Bronchial epithelial cell (primary cell): Measurements from ENCODE around the gene ADCY3. TPM values are rescaled to one million over a fixed set of nuclear protein-coding genes. Genes with fewer than 3 reads are reported as not detected.

Source experiments
- DNase-seq: peaks from one replicate; pipeline ENCODE4 v3.0.0-alpha.2; 2010; ENCODE audit warnings: low read depth
- FAIRE-seq: peaks from 2 replicates; lab custom pipeline; 2011; peaks lifted over from hg19 to GRCh38; lab: Jason Lieb, UNC
- H3K27me3 ChIP-seq: 2 replicates; pipeline ENCODE4 v1.5.1; 2011; ENCODE audit warnings: low read length; ENCODE audit not compliant: control insufficient read depth, insufficient read depth
- H3K36me3 ChIP-seq: 2 replicates; pipeline ENCODE4 v1.5.1; 2011; ENCODE audit warnings: low read length; ENCODE audit not compliant: control insufficient read depth, insufficient read depth
- H3K4me3 ChIP-seq: 2 replicates; pipeline ENCODE4 v1.5.1; 2011; ENCODE audit warnings: mild to moderate bottlenecking, low read depth, low read length, control low read depth
- total RNA-seq: library from RNA; depleted of rRNA; stranded (reverse); fragments of >200 nt; gene quantifications from 2 replicates; pipeline ENCODE4 v1.2.1, GENCODE V29; 2014
- TF ChIP-seq, protein P1 (sequence below): IDR thresholded peaks from 2 replicates; pipeline ENCODE4 v1.5.1; 2011; ENCODE audit warnings: mild to moderate bottlenecking, moderate library complexity, low read length, control low read depth, inconsistent platforms; ENCODE audit not compliant: insufficient read depth, severe bottlenecking

ADCY3 gene
- 31.1 and 36.0 TPM in 2 replicates for total RNA-seq

GRCh38 chr2:24920098-24920808 is at the start of gene ADCY3:
TSS of gene ADCY3 (minus strand) at chr2:24920237. CDS start at chr2:24918987, 1,250 bp downstream.
- no peak for FAIRE-seq
- Histone ChIP-seq H3K4me3 (peak within 1 kb of the TSS; percentile 54), H3K36me3 (peaks cover 9% of the 10 kb centered on the region), H3K27me3 (no peaks in the 10 kb centered on the region)
- no peak for DNase-seq
- TF ChIP-seq, protein P1, sequence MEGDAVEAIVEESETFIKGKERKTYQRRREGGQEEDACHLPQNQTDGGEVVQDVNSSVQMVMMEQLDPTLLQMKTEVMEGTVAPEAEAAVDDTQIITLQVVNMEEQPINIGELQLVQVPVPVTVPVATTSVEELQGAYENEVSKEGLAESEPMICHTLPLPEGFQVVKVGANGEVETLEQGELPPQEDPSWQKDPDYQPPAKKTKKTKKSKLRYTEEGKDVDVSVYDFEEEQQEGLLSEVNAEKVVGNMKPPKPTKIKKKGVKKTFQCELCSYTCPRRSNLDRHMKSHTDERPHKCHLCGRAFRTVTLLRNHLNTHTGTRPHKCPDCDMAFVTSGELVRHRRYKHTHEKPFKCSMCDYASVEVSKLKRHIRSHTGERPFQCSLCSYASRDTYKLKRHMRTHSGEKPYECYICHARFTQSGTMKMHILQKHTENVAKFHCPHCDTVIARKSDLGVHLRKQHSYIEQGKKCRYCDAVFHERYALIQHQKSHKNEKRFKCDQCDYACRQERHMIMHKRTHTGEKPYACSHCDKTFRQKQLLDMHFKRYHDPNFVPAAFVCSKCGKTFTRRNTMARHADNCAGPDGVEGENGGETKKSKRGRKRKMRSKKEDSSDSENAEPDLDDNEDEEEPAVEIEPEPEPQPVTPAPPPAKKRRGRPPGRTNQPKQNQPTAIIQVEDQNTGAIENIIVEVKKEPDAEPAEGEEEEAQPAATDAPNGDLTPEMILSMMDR, result no peak

GRCh38 chr2:24969784-24970183 is 49.7 kb upstream of the ADCY3 start:
- FAIRE-seq, result no peak
- Histone ChIP-seq H3K4me3 (no peak overlapping the region), H3K36me3 (peaks cover 1% of the 10 kb centered on the region), H3K27me3 (no peaks in the 10 kb centered on the region)
- no peak for DNase-seq
- TF ChIP-seq, protein P1, result no peak

GRCh38 chr2:24961903-24962302 is 41.9 kb upstream of the ADCY3 start:
- H3K36me3 ChIP-seq, result peaks cover 3% of the 10 kb centered on the region
- no peak overlapping the region for H3K4me3 ChIP-seq
- H3K27me3 ChIP-seq, result no peaks in the 10 kb centered on the region
- FAIRE-seq (no peak), DNase-seq (no peak)
- TF ChIP-seq, protein P1, result no peak

GRCh38 chr2:24959761-24960160 is 39.7 kb upstream of the ADCY3 start:
- no peak for FAIRE-seq
- TF ChIP-seq, protein P1, result no peak
- H3K36me3 ChIP-seq, result peaks cover 7% of the 10 kb centered on the region

GRCh38 chr2:24958411-24958935 is 38.4 kb upstream of the ADCY3 start:
- Histone ChIP-seq H3K36me3 (peaks cover 7% of the 10 kb centered on the region), H3K4me3 (no peak overlapping the region), H3K27me3 (no peaks in the 10 kb centered on the region)
- DNase-seq, result no peak
- TF ChIP-seq, protein P1, result no peak
- FAIRE-seq, result no peak

More at GRCh38 chr2:24959761-24960160, 39.7 kb upstream of the ADCY3 start:
- Histone ChIP-seq H3K27me3 (no peaks in the 10 kb centered on the region), H3K4me3 (no peak overlapping the region)
- no peak for DNase-seq

- TF ChIP-seq, protein P1, result no peak
- no peaks in the 10 kb centered on the region for H3K27me3 ChIP-seq
- no peak overlapping the region for H3K4me3 ChIP-seq
- FAIRE-seq, result no peak
- DNase-seq, result no peak
- peaks cover 7% of the 10 kb centered on the region for H3K36me3 ChIP-seq
These were observed 37.9 kb upstream of the ADCY3 start for GRCh38 chr2:24957976-24958375.
